SU-DHL-6 (cell line): ENCODE data around the gene TEX35.

Experiments
- H2AFZ ChIP-seq: fragments of 200-600 bp; sonication (generic); 2 replicates; pipeline ENCODE4 v1.6.1; 2014; ENCODE audit warnings: low read depth, mild to moderate bottlenecking, moderate library complexity, mixed read lengths, antibody characterized with exemption, low read length; ENCODE audit not compliant: severe bottlenecking
- H3F3A ChIP-seq: fragments of 200-600 bp; shearing (Covaris generic); 2 replicates; pipeline ENCODE4 v1.6.0; 2016; ENCODE audit warnings: antibody characterized with exemption, mild to moderate bottlenecking; ENCODE audit not compliant: insufficient read depth
- H3K27ac ChIP-seq: fragments of 200-600 bp; sonication (generic); 2 replicates; pipeline ENCODE4 v1.5.1; 2016; ENCODE audit warnings: low read depth, mild to moderate bottlenecking, low read length, moderate library complexity, mixed read lengths
- H3K27me3 ChIP-seq: fragments of 200-600 bp; sonication (generic), shearing (Covaris generic); 2 replicates; pipeline ENCODE4 v1.6.0; 2014; ENCODE audit warnings: mild to moderate bottlenecking, low read length
- H3K36me3 ChIP-seq: fragments of 200-600 bp; sonication (generic); 2 replicates; pipeline ENCODE4 v1.6.1; 2014; ENCODE audit warnings: mild to moderate bottlenecking, low read length, mixed read lengths
- H3K4me2 ChIP-seq: fragments of 300-600, 200-600 bp; shearing (Covaris generic), sonication (generic); 2 replicates; pipeline ENCODE4 v1.6.0; 2014; ENCODE audit warnings: low read length, low read depth, mild to moderate bottlenecking; ENCODE audit not compliant: poor library complexity, severe bottlenecking
- H3K4me3 ChIP-seq: fragments of 200-600 bp; sonication (generic); 2 replicates; pipeline ENCODE4 v1.5.1; 2014; ENCODE audit warnings: antibody characterized with exemption, low read length, mild to moderate bottlenecking, mixed read lengths; ENCODE audit not compliant: insufficient read depth, poor library complexity, severe bottlenecking
- H3K79me2 ChIP-seq: fragments of 200-600 bp; sonication (generic); 2 replicates; pipeline ENCODE4 v1.6.1; 2014; ENCODE audit warnings: mild to moderate bottlenecking, low read length, moderate library complexity; ENCODE audit not compliant: insufficient read depth
- H3K9ac ChIP-seq: fragments of 200-600 bp; sonication (generic); 2 replicates; pipeline ENCODE4 v1.7.0; 2014; ENCODE audit warnings: mild to moderate bottlenecking, low read length
- H3K9me2 ChIP-seq: fragments of 200-600 bp; sonication (generic); replicated peaks from 2 replicates; pipeline ENCODE4 v1.6.1; 2014; ENCODE audit warnings: low read length; ENCODE audit not compliant: insufficient read depth
- H3K9me3 ChIP-seq: fragments of 200-600 bp; sonication (generic); 2 replicates; pipeline ENCODE4 v1.6.1; 2014; ENCODE audit warnings: low read length, mixed read lengths; ENCODE audit not compliant: insufficient read depth
- H4K20me1 ChIP-seq: fragments of 200-600 bp; sonication (generic); 2 replicates; pipeline ENCODE4 v1.6.1; 2014; ENCODE audit warnings: low read depth, mild to moderate bottlenecking, antibody characterized with exemption, low read length, moderate library complexity, mixed read lengths
- CTCF ChIP-seq: fragments of 200-600 bp; sonication (generic); IDR thresholded peaks from one replicate; pipeline ENCODE4 v1.5.1; 2017; ENCODE audit warnings: antibody characterized with exemption, mild to moderate bottlenecking, low read length, moderate library complexity; ENCODE audit not compliant: insufficient read depth, poor library complexity, severe bottlenecking
- EZH2phosphoT487 ChIP-seq: fragments of 200-600 bp; sonication (generic), shearing (Covaris generic); conservative IDR thresholded peaks from 2 replicates; pipeline ENCODE4 v1.6.1; 2018; ENCODE audit warnings: mild to moderate bottlenecking, antibody characterized with exemption, low read length, moderate library complexity, mixed read lengths

Gene TEX35

GRCh38 chr1:178516110-178516509, 3.2 kb downstream of the TEX35 start:
- Histone ChIP-seq H3K4me3 (no peak overlapping the region), H3K9me3 (no peaks in the 10 kb centered on the region), H2AFZ (no peak overlapping the region), H3K9ac (no peak overlapping the region), H3F3A (no peaks in the 10 kb centered on the region), H3K27me3 (0 out of 2 replicates have a peak, but pooled peaks cover 3% of the 10 kb centered on the region), H3K27ac (no peak overlapping the region), H3K4me2 (no peak overlapping the region), H3K79me2 (no peaks in the 10 kb centered on the region), H4K20me1 (no peaks in the 10 kb centered on the region), H3K9me2 (no peaks in the 10 kb centered on the region), H3K36me3 (no peaks in the 10 kb centered on the region)
- TF ChIP-seq CTCF (no peak), EZH2phosphoT487 (no peak)

- H4K20me1 ChIP-seq: no peaks in the 10 kb centered on the region
- no peak overlapping the region for H3K27ac ChIP-seq
- no peaks in the 10 kb centered on the region for H3K9me3 ChIP-seq
- no peak overlapping the region for H2AFZ ChIP-seq
- H3F3A ChIP-seq: no peaks in the 10 kb centered on the region
- H3K79me2 ChIP-seq: no peaks in the 10 kb centered on the region
- no peak for TF ChIP-seq EZH2phosphoT487
- no peak for TF ChIP-seq CTCF
- H3K27me3 ChIP-seq: 0 out of 2 replicates have a peak, but pooled peaks cover 3% of the 10 kb centered on the region
- no peak overlapping the region for H3K4me2 ChIP-seq
- H3K9me2 ChIP-seq: no peaks in the 10 kb centered on the region
- no peaks in the 10 kb centered on the region for H3K36me3 ChIP-seq
- H3K4me3 ChIP-seq: no peak overlapping the region
- H3K9ac ChIP-seq: no peak overlapping the region
Observed at GRCh38 chr1:178518894-178519293, 6.0 kb downstream of the TEX35 start.

GRCh38 chr1:178520803-178521202, 7.9 kb downstream of the TEX35 start:
- H3K9me2 ChIP-seq: no peaks in the 10 kb centered on the region
- TF ChIP-seq CTCF (no peak), EZH2phosphoT487 (no peak)
- H3K36me3 ChIP-seq: no peaks in the 10 kb centered on the region
- no peak overlapping the region for H3K9ac ChIP-seq
- no peaks in the 10 kb centered on the region for H3F3A ChIP-seq
- H3K9me3 ChIP-seq: no peaks in the 10 kb centered on the region
- H3K79me2 ChIP-seq: no peaks in the 10 kb centered on the region
- H4K20me1 ChIP-seq: no peaks in the 10 kb centered on the region
- no peak overlapping the region for H3K4me2 ChIP-seq
- no peak overlapping the region for H3K4me3 ChIP-seq
- no peak overlapping the region for H2AFZ ChIP-seq
- H3K27me3 ChIP-seq: 0 out of 2 replicates have a peak, but pooled peaks cover 3% of the 10 kb centered on the region
- no peak overlapping the region for H3K27ac ChIP-seq
